IPS-18c (cell line): Measurements from ENCODE around the gene NFYA.
"Not testable (repeated sequence)": the region's sequence is repeated elsewhere in the genome, so short reads cannot be mapped to it uniquely, and the experiment has no call there.

ENCODE experiments used
- H3K4me3 ChIP-seq: 2 replicates; pipeline ENCODE4 v1.7.0; 2013; ENCODE audit warnings: low read depth, mild to moderate bottlenecking, low read length, moderate library complexity; ENCODE audit not compliant: insufficient read depth
- H3K9me3 ChIP-seq: one replicate; pipeline ENCODE4 v1.6.1; 2013; ENCODE audit warnings: mild to moderate bottlenecking, low read length, moderate library complexity; ENCODE audit not compliant: control insufficient read depth, insufficient read depth

The NFYA gene

DNA sequence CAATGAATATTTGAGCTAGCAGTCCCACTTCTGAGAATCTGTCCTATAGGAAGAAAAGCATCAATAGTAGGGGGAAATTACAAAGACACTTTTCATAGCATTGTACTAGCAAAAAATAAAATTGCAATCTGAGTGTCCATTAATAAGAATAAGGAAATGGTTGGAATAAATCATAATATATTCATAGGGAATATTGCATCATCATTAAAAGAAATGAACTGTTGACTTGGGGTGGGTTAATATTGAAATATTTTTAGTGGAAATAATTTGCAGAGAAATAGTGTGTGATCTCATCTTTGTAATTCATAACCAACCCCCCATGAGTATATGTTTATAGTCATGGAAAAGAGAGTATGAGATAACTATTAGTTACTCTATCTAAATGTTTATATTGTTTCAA lies 12.4 kb downstream of the NFYA start:
- Histone ChIP-seq H3K9me3 (no peaks in the 10 kb centered on the region), H3K4me3 (no peak overlapping the region)

DNA sequence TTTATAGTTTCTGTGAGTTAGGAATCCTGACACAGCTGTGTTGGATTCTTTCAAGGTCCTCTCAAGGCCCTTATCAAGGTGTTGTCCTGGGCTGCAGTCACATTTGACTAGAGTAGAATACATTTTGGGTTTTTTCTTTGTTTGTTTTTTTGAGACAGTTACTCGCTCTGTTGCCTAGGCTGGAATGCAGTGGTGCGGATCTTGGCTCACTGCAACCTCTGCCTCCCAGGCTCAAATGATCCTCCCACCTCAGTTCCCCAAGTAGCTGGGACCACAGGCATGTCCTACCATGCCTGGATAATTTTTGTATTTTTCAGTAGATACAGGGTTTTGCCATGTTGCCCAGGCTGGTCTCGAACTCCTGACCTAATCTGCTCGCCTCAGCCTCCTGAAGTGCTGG lies 15.7 kb downstream of the NFYA start:
- Histone ChIP-seq H3K4me3 (no peak overlapping the region), H3K9me3 (no peaks in the 10 kb centered on the region)

DNA sequence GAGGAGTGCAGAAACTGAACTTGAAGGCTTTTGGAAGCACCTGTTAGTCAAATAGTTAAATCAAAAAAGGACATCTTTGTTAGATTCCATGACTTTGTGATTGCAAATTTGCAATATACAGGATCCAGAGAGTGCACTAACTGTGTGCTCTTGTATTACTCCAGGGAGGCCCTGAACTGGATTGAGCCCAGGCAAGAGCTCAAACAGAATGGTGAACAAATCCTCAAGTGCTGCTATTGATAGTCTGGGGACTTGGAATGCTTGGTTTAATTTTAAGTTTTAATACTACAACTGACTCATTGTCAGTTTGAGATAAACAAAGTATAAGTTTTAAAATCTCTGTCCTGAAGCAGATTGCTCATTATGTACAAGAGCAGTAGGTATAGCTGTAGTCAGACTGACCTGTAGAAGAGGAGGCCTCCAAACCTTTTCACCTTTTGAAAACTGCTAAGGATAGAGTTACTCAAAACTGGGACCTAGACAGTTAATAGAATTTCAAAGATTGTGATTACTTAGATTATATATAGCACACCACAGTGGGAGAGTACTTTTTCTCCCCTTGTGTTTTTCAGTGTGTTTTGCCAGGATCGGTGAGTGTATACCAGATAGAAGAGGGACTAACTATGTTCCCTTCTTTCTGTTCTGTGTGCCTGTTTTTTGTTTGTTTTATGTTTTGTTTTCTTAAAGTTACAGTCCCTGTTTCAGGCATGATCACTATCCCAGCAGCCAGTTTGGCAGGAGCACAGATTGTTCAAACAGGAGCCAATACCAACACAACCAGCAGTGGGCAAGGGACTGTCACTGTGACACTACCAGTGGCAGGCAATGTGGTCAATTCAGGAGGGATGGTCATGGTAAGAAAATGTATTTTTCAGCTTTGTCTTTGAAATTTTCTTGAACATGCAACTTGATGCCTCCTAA lies 18.3 kb downstream of the NFYA start:
- H3K4me3 ChIP-seq, result no peak overlapping the region

DNA sequence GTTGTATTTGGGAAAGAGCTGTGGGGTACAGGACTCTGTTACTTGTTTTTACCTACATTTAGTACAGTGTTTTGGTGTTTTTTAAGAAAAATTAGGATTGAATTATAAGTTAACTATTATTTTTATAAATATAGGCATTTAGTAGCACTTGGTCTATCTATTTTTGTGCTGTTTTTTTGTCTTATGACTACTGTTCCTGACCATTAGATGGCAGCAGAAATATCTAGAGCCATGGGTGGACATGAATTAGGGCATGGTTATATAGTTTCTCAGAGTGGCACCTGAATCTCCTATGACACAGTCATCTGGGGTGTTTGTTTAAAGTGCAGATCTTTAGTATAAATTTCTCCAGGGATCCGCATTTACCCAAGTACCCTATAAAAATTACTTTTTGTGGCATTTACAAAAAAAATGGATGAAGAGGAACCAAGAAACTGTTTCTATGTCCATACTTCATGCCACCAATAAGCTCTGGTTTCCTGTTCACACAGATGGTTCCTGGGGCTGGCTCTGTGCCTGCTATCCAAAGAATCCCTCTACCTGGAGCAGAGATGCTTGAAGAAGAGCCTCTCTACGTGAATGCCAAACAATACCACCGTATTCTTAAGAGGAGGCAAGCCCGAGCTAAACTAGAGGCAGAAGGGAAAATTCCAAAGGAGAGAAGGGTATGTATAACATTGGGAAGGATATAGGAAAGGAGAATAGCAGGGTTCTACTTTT lies 19.8 kb downstream of the NFYA start:
- no peaks in the 10 kb centered on the region for H3K9me3 ChIP-seq
- no peak overlapping the region for H3K4me3 ChIP-seq

More for the DNA sequence above, 18.3 kb downstream of the NFYA start:
- H3K9me3 ChIP-seq, result no peaks in the 10 kb centered on the region

DNA sequence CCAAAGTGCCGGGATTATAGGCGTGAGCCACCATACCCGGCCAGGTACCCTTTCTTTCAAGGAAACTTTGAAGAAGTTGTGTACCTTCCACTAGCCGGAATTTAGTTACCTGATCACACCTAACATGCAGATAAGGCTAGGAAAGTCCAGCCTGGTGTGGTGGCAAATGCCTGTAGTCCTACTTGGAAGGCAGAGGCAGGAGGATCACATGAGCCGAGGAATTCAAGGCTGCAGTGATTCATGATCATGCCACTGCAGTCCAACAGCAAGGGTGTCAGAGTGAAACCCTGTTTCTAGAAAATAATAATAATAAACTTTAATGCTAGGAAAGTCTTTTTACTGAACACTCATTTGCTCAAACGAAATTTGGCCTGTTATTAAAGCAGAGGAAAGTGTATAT lies 21.0 kb downstream of the NFYA start:
- Histone ChIP-seq H3K9me3 (no peaks in the 10 kb centered on the region), H3K4me3 (no peak overlapping the region)

DNA sequence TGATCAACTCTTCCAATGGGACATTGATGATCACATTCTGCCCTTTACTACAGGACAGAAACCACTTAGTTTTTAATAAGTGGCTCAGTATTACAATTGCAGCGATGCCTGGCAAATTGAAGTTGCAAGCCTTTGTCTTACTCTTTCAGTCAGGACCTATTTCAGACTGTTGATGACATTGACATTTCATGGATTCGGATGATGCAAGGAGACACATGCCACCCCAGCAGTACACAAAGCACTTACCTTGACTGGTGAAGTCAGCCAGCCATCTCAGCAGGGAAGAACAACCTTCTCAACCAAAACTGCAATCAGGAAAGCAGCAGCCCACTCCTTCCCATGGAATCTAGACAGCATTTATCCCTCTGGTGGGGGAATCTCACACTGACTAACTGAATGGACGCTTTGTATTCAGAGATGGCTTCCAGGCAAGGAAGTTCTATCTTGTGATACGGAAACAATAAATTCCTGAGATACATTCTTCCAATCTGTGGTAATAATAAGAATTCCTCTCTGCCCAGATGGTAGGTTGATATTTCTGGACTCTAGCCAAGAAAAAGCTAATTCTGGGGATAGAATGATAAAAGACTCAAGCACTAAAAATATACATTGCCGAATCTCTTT lies 24.8 kb downstream of the NFYA start:
- Histone ChIP-seq H3K4me3 (no peak overlapping the region), H3K9me3 (no peaks in the 10 kb centered on the region)

DNA sequence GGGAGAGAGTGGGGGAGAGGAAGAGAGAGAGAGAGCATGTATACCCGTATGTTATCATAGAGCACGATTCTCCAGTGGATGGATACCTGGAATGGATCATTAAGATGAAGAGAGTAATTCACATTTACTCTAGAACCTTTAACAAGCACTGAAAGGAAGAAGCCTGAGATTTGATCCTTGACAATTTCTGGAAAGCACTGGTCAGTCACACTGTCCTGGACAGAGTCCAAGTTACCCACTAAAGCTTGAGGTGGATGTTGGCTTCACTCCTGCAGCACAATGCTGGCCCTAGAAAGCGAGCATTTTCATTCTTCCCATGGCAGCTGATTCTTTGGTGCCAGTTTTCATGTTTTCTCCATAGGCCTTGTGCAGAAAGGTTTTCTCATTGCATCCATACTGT lies 25.6 kb downstream of the NFYA start:
- Histone ChIP-seq H3K4me3 (no peak overlapping the region), H3K9me3 (no peaks in the 10 kb centered on the region)

DNA sequence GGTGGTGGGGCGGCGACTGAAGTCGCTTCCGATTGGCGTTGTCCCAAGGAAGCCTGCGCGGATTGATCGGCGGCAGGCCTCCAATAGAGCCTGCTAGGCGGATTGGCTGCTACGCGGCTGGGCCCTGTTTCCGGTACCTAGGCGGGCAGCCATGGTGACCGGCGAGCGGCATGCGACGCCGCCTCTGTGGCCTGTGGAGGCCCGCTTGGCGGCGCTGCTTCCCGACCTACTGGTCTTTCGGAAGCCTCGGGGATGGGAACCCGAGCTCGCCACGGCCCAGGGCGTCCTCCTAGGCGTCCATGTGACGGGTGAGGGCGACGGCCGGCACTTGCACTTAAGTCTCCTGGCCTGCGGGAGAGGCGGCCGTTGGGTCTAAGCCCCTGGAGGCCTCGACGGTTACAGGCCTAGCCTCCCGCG lies 28.1 kb downstream of the NFYA start:
- Histone ChIP-seq H3K9me3 (no peaks in the 10 kb centered on the region), H3K4me3 (no peak overlapping the region)

DNA sequence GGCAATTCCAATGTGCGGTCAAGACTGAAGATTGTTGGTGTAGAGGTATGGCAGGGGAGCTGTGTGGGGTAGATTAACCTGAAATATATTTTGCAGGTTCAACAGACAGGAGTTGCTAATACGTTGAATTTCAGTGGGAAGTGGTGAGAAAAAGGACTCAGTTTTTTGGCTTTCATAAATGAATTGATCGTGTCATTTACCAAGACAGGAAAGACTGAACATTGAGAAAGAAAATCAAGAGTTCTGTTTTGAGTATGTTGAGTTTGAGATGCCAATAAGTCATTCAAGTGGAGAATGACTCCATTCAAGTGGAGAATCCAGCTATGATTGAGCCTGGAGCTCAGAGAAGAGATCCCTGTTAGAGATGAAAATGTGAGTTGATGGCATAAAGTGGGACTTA lies 31.1 kb downstream of the NFYA start:
- Histone ChIP-seq H3K9me3 (no peaks in the 10 kb centered on the region), H3K4me3 (no peak overlapping the region)

DNA sequence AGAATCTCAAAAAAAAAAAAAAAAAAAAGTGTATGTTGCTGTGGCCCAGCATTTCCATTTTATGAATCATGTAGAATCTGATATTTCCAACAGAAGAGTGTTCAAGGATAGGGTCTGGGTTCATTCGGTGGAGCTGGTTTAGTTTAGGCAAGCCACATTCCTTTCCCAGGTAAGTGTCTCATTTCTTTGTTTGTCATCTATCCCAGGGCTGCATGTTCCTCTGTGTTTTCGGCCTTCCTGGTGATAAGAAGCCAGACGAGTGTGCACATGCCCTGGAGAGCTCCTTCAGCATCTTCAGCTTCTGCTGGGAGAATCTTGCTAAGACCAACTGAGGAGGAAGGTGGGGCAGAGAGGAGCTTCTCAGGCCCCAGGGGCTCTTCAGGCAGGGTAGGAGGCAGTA lies 38.2 kb downstream of the NFYA start:
- H3K9me3 ChIP-seq, result no peaks in the 10 kb centered on the region
- H3K4me3 ChIP-seq, result no peak overlapping the region

DNA sequence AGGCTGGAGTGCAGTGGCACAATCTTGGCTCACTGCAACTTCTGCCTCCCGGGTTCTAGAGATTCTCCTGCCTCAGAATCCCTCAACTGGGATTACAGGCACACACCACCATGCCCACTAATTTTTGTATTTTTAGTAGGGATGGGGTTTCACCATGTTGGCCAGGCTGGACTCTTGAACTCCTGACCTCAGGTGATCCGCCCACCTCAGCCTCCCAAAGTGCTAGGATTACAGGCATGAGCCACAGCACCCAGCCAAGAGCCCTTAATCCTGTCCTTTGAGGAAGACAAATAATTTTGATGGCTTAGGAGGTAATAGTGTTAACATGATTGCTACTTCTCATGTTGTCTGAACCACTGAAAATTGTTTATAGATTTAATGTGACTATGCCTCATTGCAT lies 42.3 kb downstream of the NFYA start:
- H3K4me3 ChIP-seq, result not testable (repeated sequence)

DNA sequence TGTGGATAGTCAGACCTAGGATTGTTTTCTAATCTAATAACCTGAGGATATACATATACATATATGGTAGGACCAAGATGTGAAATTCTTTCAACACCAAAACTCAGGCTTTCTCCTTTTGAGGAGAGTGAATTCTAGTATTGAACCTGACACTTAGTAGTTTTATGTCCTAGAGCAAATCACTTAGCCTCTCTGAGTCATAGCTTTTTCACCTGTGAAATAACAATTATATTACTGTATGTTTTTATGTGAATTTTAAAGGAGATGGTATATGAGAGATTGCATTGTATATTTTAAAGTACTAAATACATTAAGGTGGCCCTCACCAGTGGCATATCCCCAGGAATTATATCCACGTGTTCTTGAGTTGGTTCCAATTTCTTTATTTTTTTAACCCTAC lies 46.7 kb downstream of the NFYA start:
- Histone ChIP-seq H3K4me3 (no peak overlapping the region), H3K9me3 (no peaks in the 10 kb centered on the region)

More for the DNA sequence above, 42.3 kb downstream of the NFYA start:
- H3K9me3 ChIP-seq, result not testable (repeated sequence)

DNA sequence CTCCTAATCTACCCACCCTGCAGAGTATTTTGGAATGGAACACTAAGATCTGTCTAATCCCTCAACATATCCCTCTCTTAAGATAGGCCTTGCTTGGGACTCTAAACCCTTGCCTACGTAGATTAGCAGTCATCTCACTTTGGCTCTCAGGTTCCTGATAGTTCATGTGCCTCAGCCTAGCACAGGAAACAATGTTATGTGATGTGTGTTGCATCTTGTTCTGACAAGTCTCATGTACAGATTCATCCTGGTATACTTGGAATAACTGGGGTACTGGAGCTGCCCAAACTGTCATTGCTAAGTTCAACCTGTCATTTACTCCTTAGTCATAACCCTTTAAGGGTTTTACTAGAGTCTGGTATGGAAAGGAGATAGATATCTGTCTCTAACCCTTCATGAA lies 47.3 kb downstream of the NFYA start:
- Histone ChIP-seq H3K9me3 (no peaks in the 10 kb centered on the region), H3K4me3 (no peak overlapping the region)

DNA sequence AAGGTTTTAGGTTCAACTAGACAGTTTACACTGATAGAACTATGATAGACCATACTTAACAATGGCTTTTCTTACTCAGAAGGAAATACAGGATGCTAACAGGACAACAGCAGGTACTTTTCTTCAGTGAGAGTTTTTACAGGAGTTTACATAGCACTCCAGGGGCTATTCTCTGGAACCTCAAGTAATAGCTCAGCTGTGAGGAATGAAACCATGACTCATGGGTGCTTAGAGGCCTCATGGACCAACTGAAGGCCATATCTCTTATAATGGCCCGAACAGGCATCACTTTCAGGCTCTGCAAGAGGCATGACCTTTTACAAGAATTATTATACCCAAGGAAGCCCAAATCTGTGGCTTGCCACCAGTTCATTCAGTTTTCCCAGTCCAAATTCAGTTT lies 49.6 kb downstream of the NFYA start:
- Histone ChIP-seq H3K4me3 (no peak overlapping the region), H3K9me3 (no peaks in the 10 kb centered on the region)

DNA sequence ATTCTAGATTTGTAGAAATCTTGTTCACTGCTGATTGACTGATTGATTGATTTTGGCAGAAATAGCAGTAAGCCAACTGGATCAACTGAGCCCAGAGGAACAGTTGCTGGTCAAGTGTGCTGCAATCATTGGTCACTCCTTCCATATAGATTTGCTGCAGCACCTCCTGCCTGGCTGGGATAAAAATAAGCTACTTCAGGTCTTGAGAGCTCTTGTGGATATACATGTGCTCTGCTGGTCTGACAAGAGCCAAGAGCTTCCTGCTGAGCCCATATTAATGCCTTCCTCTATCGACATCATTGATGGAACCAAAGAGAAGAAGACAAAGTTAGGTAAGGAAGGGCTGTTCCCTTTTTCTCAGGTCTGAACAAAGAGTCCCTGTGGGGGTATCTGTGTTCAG lies 50.1 kb downstream of the NFYA start:
- no peaks in the 10 kb centered on the region for H3K9me3 ChIP-seq
- H3K4me3 ChIP-seq, result no peak overlapping the region

DNA sequence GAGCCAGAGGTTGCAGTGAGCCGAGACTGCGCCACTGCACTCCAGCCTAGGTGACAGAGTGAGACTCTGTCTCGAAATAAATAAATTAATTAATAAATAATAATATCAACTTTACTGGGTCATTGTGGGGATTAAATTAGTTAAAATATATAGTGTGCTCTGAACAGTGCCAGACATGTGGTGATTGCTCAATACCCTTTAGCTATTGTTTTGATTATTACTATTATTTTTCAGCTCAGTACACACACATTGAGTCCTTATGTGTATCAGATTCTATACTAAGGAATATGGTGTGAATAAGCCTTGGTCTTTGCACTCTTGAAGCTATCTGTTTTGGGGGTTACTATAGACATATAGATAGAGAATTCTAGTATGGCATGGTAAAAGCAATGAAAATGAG lies 52.5 kb downstream of the NFYA start:
- no peak overlapping the region for H3K4me3 ChIP-seq
- no peaks in the 10 kb centered on the region for H3K9me3 ChIP-seq

DNA sequence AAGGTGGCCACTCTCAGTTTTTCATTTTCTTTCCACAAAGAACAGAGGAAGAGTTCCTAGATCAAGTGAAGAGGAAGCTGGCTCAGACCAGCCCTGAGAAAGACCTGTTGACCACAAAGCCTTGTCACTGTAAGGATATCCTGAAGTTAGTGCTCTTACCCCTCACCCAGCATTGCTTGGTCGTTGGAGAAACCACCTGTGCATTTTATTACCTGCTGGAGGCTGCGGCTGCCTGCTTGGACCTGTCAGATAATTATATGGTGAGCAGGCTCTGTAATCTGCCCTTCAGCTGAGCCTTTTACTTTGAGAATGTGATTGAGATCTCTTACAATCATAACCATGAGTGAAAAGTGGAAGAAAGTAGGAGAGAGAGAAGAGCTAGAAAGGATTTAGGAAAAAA lies 59.5 kb downstream of the NFYA start:
- H3K9me3 ChIP-seq, result no peaks in the 10 kb centered on the region
- no peak overlapping the region for H3K4me3 ChIP-seq
